Measurements from ENCODE around the gene NBEA.
"Not testable (repeated sequence)": the region's sequence is repeated elsewhere in the genome, so short reads cannot be mapped to it uniquely, and the experiment has no call there.

The NBEA gene

GRCh38 chr13:35392768-35393167 lies 450.7 kb downstream of the NBEA start:
- no peak for DNase-seq (ENCODE audit: low read depth)

- DNase-seq (ENCODE audit: low read depth): no peak
These were observed 451.8 kb downstream of the NBEA start for GRCh38 chr13:35393886-35394285.

GRCh38 chr13:35408285-35408684 lies 466.2 kb downstream of the NBEA start:
- not testable (repeated sequence) for DNase-seq (ENCODE audit: low read depth)

- no peak for DNase-seq (ENCODE audit: low read depth)
These were observed 469.1 kb downstream of the NBEA start for GRCh38 chr13:35411059-35411744.

- no peak for DNase-seq (ENCODE audit: low read depth)
These were observed 506.4 kb downstream of the NBEA start for GRCh38 chr13:35448465-35448864.

GRCh38 chr13:35449821-35450220 lies 507.8 kb downstream of the NBEA start:
- no peak for DNase-seq (ENCODE audit: low read depth)

GRCh38 chr13:35455022-35455421 lies 513.0 kb downstream of the NBEA start:
- DNase-seq (ENCODE audit: low read depth): no peak

- no peak for DNase-seq (ENCODE audit: low read depth)
These were observed 515.2 kb downstream of the NBEA start for GRCh38 chr13:35457258-35457657.

GRCh38 chr13:35460061-35460460 lies 518.0 kb downstream of the NBEA start:
- no peak for DNase-seq (ENCODE audit: low read depth)

GRCh38 chr13:35465371-35465770 lies 523.3 kb downstream of the NBEA start:
- no peak for DNase-seq (ENCODE audit: low read depth)

- peak; percentile 1 for DNase-seq (ENCODE audit: low read depth)
These were observed 526.1 kb downstream of the NBEA start for GRCh38 chr13:35468195-35468594.

- DNase-seq (ENCODE audit: low read depth): no peak
These were observed 527.9 kb downstream of the NBEA start for GRCh38 chr13:35469806-35470525.

- no peak for DNase-seq (ENCODE audit: low read depth)
These were observed 528.9 kb downstream of the NBEA start for GRCh38 chr13:35470671-35471661.

- no peak for DNase-seq (ENCODE audit: low read depth)
These were observed 529.7 kb downstream of the NBEA start for GRCh38 chr13:35471706-35472322.

- DNase-seq (ENCODE audit: low read depth): no peak
These were observed 530.3 kb downstream of the NBEA start for GRCh38 chr13:35472323-35472881.

- no peak for DNase-seq (ENCODE audit: low read depth)
These were observed 531.2 kb downstream of the NBEA start for GRCh38 chr13:35473206-35473775.

- DNase-seq (ENCODE audit: low read depth): no peak
These were observed 531.7 kb downstream of the NBEA start for GRCh38 chr13:35473802-35474201.

- no peak for DNase-seq (ENCODE audit: low read depth)
These were observed 532.6 kb downstream of the NBEA start for GRCh38 chr13:35474496-35475211.

- DNase-seq (ENCODE audit: low read depth): no peak
These were observed 533.3 kb downstream of the NBEA start for GRCh38 chr13:35475212-35475959.
